ENCODE measurements around the gene MYL6B. TPM values are rescaled to one million over a fixed set of nuclear protein-coding genes. Genes with fewer than 3 reads are reported as not detected.
A peak's percentile ranks its signal among the peaks of the same experiment; 100 is the strongest.

Gene MYL6B
- 131 and 198 TPM in 2 replicates for total RNA-seq (ENCODE audit: low replicate concordance)

- peak within 1 kb of the TSS; percentile 72 for H3K27ac Mint-ChIP-seq
- peaks cover 18% of the 10 kb centered on the region for H3K4me1 ChIP-seq
- H3K9ac ChIP-seq: peak within 1 kb of the TSS; percentile 60
- H3K36me3 ChIP-seq: no peaks in the 10 kb centered on the region
- peaks cover 12% of the 10 kb centered on the region for H3K36me3 Mint-ChIP-seq
- H3K4me3 ChIP-seq: peak within 1 kb of the TSS; percentile 68
- H3K4me2 ChIP-seq: peak within 1 kb of the TSS; percentile 97
- no peaks in the 10 kb centered on the region for H3K27me3 ChIP-seq
- H3K27me3 Mint-ChIP-seq (ENCODE audit: insufficient read depth, low read depth): peaks cover 11% of the 10 kb centered on the region
- peaks cover 35% of the 10 kb centered on the region for H3K4me1 Mint-ChIP-seq
- H3F3A ChIP-seq (ENCODE audit: low read depth): peaks cover 30% of the 10 kb centered on the region
- H3K27ac ChIP-seq: peak within 1 kb of the TSS; percentile 51
- TF ChIP-seq EZH2phosphoT487 (IDR thresholded peaks at IDR 0.05): no peak
- TF ChIP-seq EZH2 (IDR thresholded peaks at IDR 0.05): no peak
- no peak for TF ChIP-seq CTCF (IDR thresholded peaks at IDR 0.05)
- peaks cover 18% of the 10 kb centered on the region for H3K79me2 ChIP-seq (ENCODE audit: low read depth)
- H4K20me1 ChIP-seq (ENCODE audit: low read depth): no peaks in the 10 kb centered on the region
- no peaks in the 10 kb centered on the region for H3K9me3 Mint-ChIP-seq
- peak within 1 kb of the TSS; percentile 80 for H2AFZ ChIP-seq (replicated peaks)
- peak within 1 kb of the TSS; percentile 97 for H3K4me3 Mint-ChIP-seq
- no peaks in the 10 kb centered on the region for H3K9me3 ChIP-seq (ENCODE audit: low read depth)
- DNase-seq (ENCODE audit: low spot score): peak; percentile 95
Measured at GRCh38 chr12:56152132-56152755, at the start of gene MYL6B. Gene MYL6B, plus strand, starts transcription at chr12:56152587. Its CDS starts 1,332 bp downstream, at chr12:56153919.

- Mint-ChIP-seq H3K9me3 (no peaks in the 10 kb centered on the region), H3K4me3 (peak overlapping the region; percentile 93), H3K27me3 (ENCODE audit: insufficient read depth, low read depth) (peaks cover 3% of the 10 kb centered on the region), H3K27ac (peak overlapping the region; percentile 59), H3K36me3 (peaks cover 4% of the 10 kb centered on the region), H3K4me1 (peaks cover 24% of the 10 kb centered on the region)
- no peaks in the 10 kb centered on the region for H3K9me3 ChIP-seq (ENCODE audit: low read depth)
- peaks cover 25% of the 10 kb centered on the region for H4K20me1 ChIP-seq (ENCODE audit: low read depth)
- H3K79me2 ChIP-seq (ENCODE audit: low read depth): peaks cover 41% of the 10 kb centered on the region
- peaks cover 7% of the 10 kb centered on the region for H3K36me3 ChIP-seq
- H3K4me3 ChIP-seq: no peak overlapping the region
- H3K27me3 ChIP-seq: no peaks in the 10 kb centered on the region
- TF ChIP-seq CTCF (IDR thresholded peaks at IDR 0.05) (no peak), EZH2phosphoT487 (IDR thresholded peaks at IDR 0.05) (no peak), EZH2 (IDR thresholded peaks at IDR 0.05) (no peak)
- peaks cover 11% of the 10 kb centered on the region for H3K4me1 ChIP-seq
- no peak overlapping the region for H2AFZ ChIP-seq (replicated peaks)
- H3F3A ChIP-seq (ENCODE audit: low read depth): peaks cover 11% of the 10 kb centered on the region
- H3K9ac ChIP-seq: no peak overlapping the region
- no peak overlapping the region for H3K27ac ChIP-seq
- DNase-seq (ENCODE audit: low spot score): no peak
- no peak overlapping the region for H3K4me2 ChIP-seq
Measured at GRCh38 chr12:56102683-56103065, 49.7 kb upstream of the MYL6B start.

- peaks cover 11% of the 10 kb centered on the region for H3K4me1 ChIP-seq
- TF ChIP-seq CTCF (IDR thresholded peaks at IDR 0.05): no peak
- no peak for TF ChIP-seq EZH2 (IDR thresholded peaks at IDR 0.05)
- no peak for TF ChIP-seq EZH2phosphoT487 (IDR thresholded peaks at IDR 0.05)
- Mint-ChIP-seq H3K4me1 (peaks cover 24% of the 10 kb centered on the region), H3K27me3 (ENCODE audit: insufficient read depth, low read depth) (peaks cover 3% of the 10 kb centered on the region), H3K36me3 (peaks cover 4% of the 10 kb centered on the region), H3K9me3 (no peaks in the 10 kb centered on the region), H3K4me3 (peak overlapping the region; percentile 93), H3K27ac (peak overlapping the region; percentile 59)
- peak overlapping the region; percentile 74 for H3K4me2 ChIP-seq
- no peaks in the 10 kb centered on the region for H3K9me3 ChIP-seq (ENCODE audit: low read depth)
- H2AFZ ChIP-seq (replicated peaks): no peak overlapping the region
- H3K4me3 ChIP-seq: peak overlapping the region; percentile 83
- H3K27me3 ChIP-seq: no peaks in the 10 kb centered on the region
- DNase-seq (ENCODE audit: low spot score): no peak
- H3K27ac ChIP-seq: peak overlapping the region; percentile 48
- peak overlapping the region; percentile 50 for H3K9ac ChIP-seq
- peaks cover 30% of the 10 kb centered on the region for H4K20me1 ChIP-seq (ENCODE audit: low read depth)
- peaks cover 10% of the 10 kb centered on the region for H3K36me3 ChIP-seq
- peaks cover 16% of the 10 kb centered on the region for H3F3A ChIP-seq (ENCODE audit: low read depth)
- peaks cover 46% of the 10 kb centered on the region for H3K79me2 ChIP-seq (ENCODE audit: low read depth)
Measured at GRCh38 chr12:56103066-56103711, 49.2 kb upstream of the MYL6B start.
